Gastroesophageal sphincter (tissue), 4 donors: ENCODE data around the gene SLC24A1. TPM values are rescaled to one million over a fixed set of nuclear protein-coding genes. Genes with fewer than 3 reads are reported as not detected.

Source experiments
- ATAC-seq: fragments of 150-250 bp; one replicate; pipeline ENCODE4 v1.9.1; 2016; ENCODE audit warnings: mild to moderate bottlenecking, moderate library complexity
- H3K27ac ChIP-seq, 4 donors: fragments of 200-600 bp; sonication (generic) in 3 of 4; 1 replicate in 3 of 4; 2 replicates in 1 of 4; pipeline ENCODE4 v1.5.1; 2016 to 2019
- H3K27me3 ChIP-seq: fragments of 200-600 bp; sonication (generic); one replicate; pipeline ENCODE4 v1.5.1; 2019
- H3K36me3 ChIP-seq, 2 donors: fragments of 200-600 bp; sonication (generic); one replicate each; pipeline ENCODE4 v1.5.1; 2019; ENCODE audit warnings: control low read depth in 1 of 2
- H3K4me1 ChIP-seq, 3 donors: fragments of 200-600 bp; sonication (generic); 1 replicate in 2 of 3; 2 replicates in 1 of 3; pipeline ENCODE4 v1.5.1; 2016 to 2019; ENCODE audit warnings: control low read depth in 2 of 3
- H3K4me3 ChIP-seq, 2 donors: fragments of 200-600 bp; sonication (generic); one replicate each; pipeline ENCODE4 v1.5.1; 2019; ENCODE audit warnings: mild to moderate bottlenecking in 1 of 2, moderate library complexity in 1 of 2
- H3K9me3 ChIP-seq, 3 donors: fragments of 200-600 bp; sonication (generic); one replicate each; pipeline ENCODE4 v1.5.1; 2017 to 2019; ENCODE audit warnings: control low read depth in 2 of 3
- CTCF ChIP-seq, 4 experiments: fragments of 200-600 bp in 2 of 4; fragments of 450-650 bp in 2 of 4; sonication (generic) in 1 of 4; IDR thresholded peaks; one replicate each; pipeline ENCODE4 v1.5.1; 2017 to 2019; ENCODE audit warnings: antibody characterized with exemption in 4 of 4, mild to moderate bottlenecking in 2 of 4, moderate library complexity in 2 of 4
- EP300 ChIP-seq: sonication (generic); formaldehyde crosslinking; IDR thresholded peaks from one replicate; pipeline ENCODE4 v1.6.1; 2017; ENCODE audit warnings: antibody characterized with exemption, mild to moderate bottlenecking
- POLR2A ChIP-seq, 2 donors: fragments of 450-650 bp; IDR thresholded peaks; one replicate each; pipeline ENCODE4 v1.6.1; 2017; ENCODE audit warnings: antibody characterized with exemption in 2 of 2, mild to moderate bottlenecking in 2 of 2, moderate library complexity in 1 of 2
- POLR2AphosphoS5 ChIP-seq: sonication (generic); formaldehyde crosslinking; IDR thresholded peaks from one replicate; pipeline ENCODE4 v1.6.1; 2017; ENCODE audit warnings: antibody characterized with exemption
- WGBS, 2 donors: methylation state at CpG; one replicate each; pipeline ENCODE4 v1.1.5; 2018; ENCODE audit warnings: low coverage in 1 of 2; 5-methylcytosine and 5-hydroxymethylcytosine counted together
- total RNA-seq, 4 donors: library from RNA; depleted of rRNA; stranded (reverse); fragments of >200 nt; gene quantifications; one replicate each; pipeline ENCODE4 v1.1.0, GENCODE V29; 2016

SLC24A1 gene
- total RNA-seq, 4 donors from 2014 or later = 2.7 to 4.6 (median 3.9) TPM

- H3K4me1 ChIP-seq = peaks cover 0 to 7% (median 0%) of the 10 kb centered on the region in 3 donors
- no peak for TF ChIP-seq CTCF (IDR thresholded peaks at IDR 0.05)
- no peak for TF ChIP-seq POLR2AphosphoS5
- no peak for TF ChIP-seq EP300
- no peak for TF ChIP-seq POLR2A (IDR thresholded peaks at IDR 0.05)
- no peak overlapping the region for H3K4me3 ChIP-seq
- 68 to 74% methylated on average over 6 to 7 of the region's 8 CpGs for WGBS, 2 donors
- no peaks in the 10 kb centered on the region for H3K9me3 ChIP-seq
- H3K36me3 ChIP-seq = peaks cover 8 to 100% of the 10 kb centered on the region in 2 donors
- no peak overlapping the region for H3K27ac ChIP-seq
- ATAC-seq = no peak
- H3K27me3 ChIP-seq = no peaks in the 10 kb centered on the region
These were observed 42.6 kb upstream of the SLC24A1 start for GRCh38 chr15:65578904-65579728.

- H3K4me1 ChIP-seq = peaks cover 0 to 9% (median 0%) of the 10 kb centered on the region in 3 donors
- H3K9me3 ChIP-seq = no peaks in the 10 kb centered on the region
- H3K36me3 ChIP-seq = peaks cover 8 to 100% of the 10 kb centered on the region in 2 donors
- TF ChIP-seq EP300 = no peak
- TF ChIP-seq POLR2AphosphoS5 = no peak
- TF ChIP-seq CTCF (IDR thresholded peaks at IDR 0.05) = no peak
- no peak for TF ChIP-seq POLR2A (IDR thresholded peaks at IDR 0.05)
- WGBS, 2 donors = 60 to 74% methylated on average over 1 to 3 of the region's 3 CpGs
- H3K4me3 ChIP-seq = no peak overlapping the region
- ATAC-seq = no peak
- H3K27ac ChIP-seq = no peak overlapping the region
- H3K27me3 ChIP-seq = no peaks in the 10 kb centered on the region
These were observed 42.0 kb upstream of the SLC24A1 start for GRCh38 chr15:65579762-65580161.

- Histone ChIP-seq H3K36me3 (peaks cover 8 to 100% of the 10 kb centered on the region in 2 donors), H3K9me3 (no peaks in the 10 kb centered on the region), H3K4me3 (no peak overlapping the region), H3K4me1 (peaks cover 0 to 9% (median 0%) of the 10 kb centered on the region in 3 donors), H3K27ac (no peak overlapping the region), H3K27me3 (no peaks in the 10 kb centered on the region)
- no peak for TF ChIP-seq POLR2AphosphoS5
- TF ChIP-seq CTCF (IDR thresholded peaks at IDR 0.05) = no peak
- no peak for TF ChIP-seq POLR2A (IDR thresholded peaks at IDR 0.05)
- TF ChIP-seq EP300 = no peak
- ATAC-seq = no peak
These were observed 41.5 kb upstream of the SLC24A1 start for GRCh38 chr15:65580287-65580686.

GRCh38 chr15:65583701-65584100, 38.0 kb upstream of the SLC24A1 start:
- no peak for TF ChIP-seq POLR2AphosphoS5
- no peak for TF ChIP-seq POLR2A (IDR thresholded peaks at IDR 0.05)
- TF ChIP-seq CTCF (IDR thresholded peaks at IDR 0.05) = no peak
- TF ChIP-seq EP300 = no peak
- Histone ChIP-seq H3K9me3 (no peaks in the 10 kb centered on the region), H3K4me3 (no peak overlapping the region), H3K4me1 (peaks cover 0 to 9% (median 0%) of the 10 kb centered on the region in 3 donors), H3K27ac (peak overlapping the region in 1 of 4 donors; percentile 10), H3K36me3 (peaks cover 8 to 100% of the 10 kb centered on the region in 2 donors), H3K27me3 (no peaks in the 10 kb centered on the region)
- ATAC-seq = no peak
- WGBS, 2 donors = 38 to 44% methylated on average over 1 of the region's 1 CpG

- Histone ChIP-seq H3K4me3 (no peak overlapping the region), H3K36me3 (peaks cover 6 to 100% of the 10 kb centered on the region in 2 donors), H3K4me1 (peaks cover 0 to 9% (median 0%) of the 10 kb centered on the region in 3 donors), H3K27ac (no peak overlapping the region), H3K9me3 (no peaks in the 10 kb centered on the region), H3K27me3 (no peaks in the 10 kb centered on the region)
- no peak for TF ChIP-seq POLR2A (IDR thresholded peaks at IDR 0.05)
- TF ChIP-seq POLR2AphosphoS5 = no peak
- no peak for TF ChIP-seq CTCF (IDR thresholded peaks at IDR 0.05)
- TF ChIP-seq EP300 = no peak
- no peak for ATAC-seq
These were observed 37.5 kb upstream of the SLC24A1 start for GRCh38 chr15:65584241-65584640.
